ENCODE data around the gene TANGO2. TPM values are rescaled to one million over a fixed set of nuclear protein-coding genes. Genes with fewer than 3 reads are reported as not detected.

The TANGO2 gene
- total RNA-seq, 1 donor from 2014 or later = 44.2 TPM

DNA sequence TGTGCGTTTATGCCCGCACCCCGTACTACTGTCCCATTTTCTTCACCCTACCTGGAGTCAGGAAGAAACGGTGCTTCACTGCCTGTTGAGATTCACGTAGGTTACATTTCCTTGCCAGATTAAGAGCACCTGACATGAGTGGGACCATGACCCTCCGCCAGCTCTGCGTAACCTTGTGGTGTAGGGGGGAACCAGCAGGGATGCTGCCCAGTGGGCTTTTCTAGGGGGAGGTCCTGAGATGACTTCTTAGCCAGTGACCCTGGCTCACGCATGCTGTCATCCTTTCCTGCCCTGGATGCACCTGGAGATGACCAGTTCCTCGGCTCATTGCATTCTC lies 3.3 kb upstream of the TANGO2 start:
- Histone ChIP-seq H3K4me3 (ENCODE audit: low read depth, low read length) (no peak overlapping the region), H3K36me3 (ENCODE audit: control insufficient read depth, insufficient read depth, low read length) (no peaks in the 10 kb centered on the region), H3K27me3 (ENCODE audit: control insufficient read depth, insufficient read depth, low read length) (peaks cover 11% of the 10 kb centered on the region)
- TF ChIP-seq, protein P1, sequence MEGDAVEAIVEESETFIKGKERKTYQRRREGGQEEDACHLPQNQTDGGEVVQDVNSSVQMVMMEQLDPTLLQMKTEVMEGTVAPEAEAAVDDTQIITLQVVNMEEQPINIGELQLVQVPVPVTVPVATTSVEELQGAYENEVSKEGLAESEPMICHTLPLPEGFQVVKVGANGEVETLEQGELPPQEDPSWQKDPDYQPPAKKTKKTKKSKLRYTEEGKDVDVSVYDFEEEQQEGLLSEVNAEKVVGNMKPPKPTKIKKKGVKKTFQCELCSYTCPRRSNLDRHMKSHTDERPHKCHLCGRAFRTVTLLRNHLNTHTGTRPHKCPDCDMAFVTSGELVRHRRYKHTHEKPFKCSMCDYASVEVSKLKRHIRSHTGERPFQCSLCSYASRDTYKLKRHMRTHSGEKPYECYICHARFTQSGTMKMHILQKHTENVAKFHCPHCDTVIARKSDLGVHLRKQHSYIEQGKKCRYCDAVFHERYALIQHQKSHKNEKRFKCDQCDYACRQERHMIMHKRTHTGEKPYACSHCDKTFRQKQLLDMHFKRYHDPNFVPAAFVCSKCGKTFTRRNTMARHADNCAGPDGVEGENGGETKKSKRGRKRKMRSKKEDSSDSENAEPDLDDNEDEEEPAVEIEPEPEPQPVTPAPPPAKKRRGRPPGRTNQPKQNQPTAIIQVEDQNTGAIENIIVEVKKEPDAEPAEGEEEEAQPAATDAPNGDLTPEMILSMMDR (IDR thresholded peaks at IDR 0.05; ENCODE audit: insufficient read depth, low read length, severe bottlenecking) = no peak
- FAIRE-seq (no peak), DNase-seq (ENCODE audit: low read depth) (no peak)

DNA sequence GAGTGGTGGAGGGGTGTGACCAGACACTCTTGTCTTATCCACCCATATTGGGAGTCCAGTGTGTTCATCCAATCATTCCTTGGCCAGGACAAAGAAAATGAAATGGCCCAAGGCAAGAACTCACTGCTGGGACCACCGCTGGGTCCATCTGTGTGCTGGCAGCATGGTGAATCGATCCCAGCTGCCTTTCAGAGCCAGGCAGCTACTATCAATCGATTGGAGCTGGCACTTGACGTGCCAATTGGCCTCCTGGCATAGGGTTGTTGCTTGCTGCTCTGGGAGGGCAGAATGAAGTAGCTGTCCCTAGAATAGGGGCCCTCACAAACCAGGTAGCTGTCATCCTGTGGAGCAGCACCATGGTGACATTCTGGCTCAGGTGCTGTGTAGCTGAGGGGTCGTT lies 2.9 kb upstream of the TANGO2 start:
- TF ChIP-seq, protein P1 (IDR thresholded peaks at IDR 0.05; ENCODE audit: insufficient read depth, low read length, severe bottlenecking) = no peak
- Histone ChIP-seq H3K36me3 (ENCODE audit: control insufficient read depth, insufficient read depth, low read length) (no peaks in the 10 kb centered on the region), H3K27me3 (ENCODE audit: control insufficient read depth, insufficient read depth, low read length) (peaks cover 11% of the 10 kb centered on the region), H3K4me3 (ENCODE audit: low read depth, low read length) (no peak overlapping the region)
- FAIRE-seq = no peak
- no peak for DNase-seq (ENCODE audit: low read depth)

DNA sequence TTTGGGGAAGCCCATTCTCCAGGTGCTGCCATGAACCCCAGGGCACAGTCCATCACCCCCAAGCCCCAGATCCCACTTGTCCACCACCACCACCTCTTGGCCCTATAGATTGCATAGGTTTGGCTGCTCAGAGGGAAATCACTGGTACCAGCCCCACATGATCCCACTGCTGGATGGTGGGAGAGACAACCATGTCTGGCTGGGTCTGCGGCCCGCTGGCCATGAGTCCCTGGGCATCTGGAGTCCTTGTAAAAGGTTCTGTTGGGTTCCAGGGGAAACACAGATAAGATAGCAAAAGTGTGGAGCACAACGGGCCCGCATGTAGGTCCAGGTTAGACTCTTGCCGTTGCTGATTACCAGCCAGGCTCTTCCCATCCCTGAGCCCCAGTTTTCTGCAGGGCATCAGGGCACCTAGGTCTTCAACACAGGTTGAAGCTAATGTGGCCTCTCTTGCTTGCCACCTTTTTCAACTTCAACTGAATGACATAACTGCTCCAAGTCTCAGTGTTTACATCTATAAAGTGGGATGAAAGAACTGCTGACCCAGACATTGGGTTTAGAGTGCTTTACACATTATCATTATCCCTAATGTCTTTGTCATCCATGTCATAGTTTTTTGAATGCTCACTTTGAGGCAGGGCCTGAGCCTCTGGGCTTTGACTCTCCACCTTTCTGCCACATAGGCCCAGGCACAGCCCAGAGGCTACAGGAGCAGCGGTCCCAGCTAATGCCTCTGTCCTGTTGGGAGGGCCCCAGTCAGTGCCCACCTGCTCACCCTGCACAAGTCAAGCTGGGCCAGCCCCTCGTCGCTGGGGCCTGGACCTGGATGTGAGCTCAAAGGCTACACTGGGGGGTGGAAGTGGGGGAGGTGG lies 1.0 kb upstream of the TANGO2 start:
- TF ChIP-seq, protein P1 (IDR thresholded peaks at IDR 0.05; ENCODE audit: insufficient read depth, low read length, severe bottlenecking) = no peak
- no peak for FAIRE-seq
- Histone ChIP-seq H3K36me3 (ENCODE audit: control insufficient read depth, insufficient read depth, low read length) (no peaks in the 10 kb centered on the region), H3K27me3 (ENCODE audit: control insufficient read depth, insufficient read depth, low read length) (peaks cover 11% of the 10 kb centered on the region), H3K4me3 (ENCODE audit: low read depth, low read length) (peak overlapping the region; percentile 53)
- DNase-seq (ENCODE audit: low read depth) = no peak

DNA sequence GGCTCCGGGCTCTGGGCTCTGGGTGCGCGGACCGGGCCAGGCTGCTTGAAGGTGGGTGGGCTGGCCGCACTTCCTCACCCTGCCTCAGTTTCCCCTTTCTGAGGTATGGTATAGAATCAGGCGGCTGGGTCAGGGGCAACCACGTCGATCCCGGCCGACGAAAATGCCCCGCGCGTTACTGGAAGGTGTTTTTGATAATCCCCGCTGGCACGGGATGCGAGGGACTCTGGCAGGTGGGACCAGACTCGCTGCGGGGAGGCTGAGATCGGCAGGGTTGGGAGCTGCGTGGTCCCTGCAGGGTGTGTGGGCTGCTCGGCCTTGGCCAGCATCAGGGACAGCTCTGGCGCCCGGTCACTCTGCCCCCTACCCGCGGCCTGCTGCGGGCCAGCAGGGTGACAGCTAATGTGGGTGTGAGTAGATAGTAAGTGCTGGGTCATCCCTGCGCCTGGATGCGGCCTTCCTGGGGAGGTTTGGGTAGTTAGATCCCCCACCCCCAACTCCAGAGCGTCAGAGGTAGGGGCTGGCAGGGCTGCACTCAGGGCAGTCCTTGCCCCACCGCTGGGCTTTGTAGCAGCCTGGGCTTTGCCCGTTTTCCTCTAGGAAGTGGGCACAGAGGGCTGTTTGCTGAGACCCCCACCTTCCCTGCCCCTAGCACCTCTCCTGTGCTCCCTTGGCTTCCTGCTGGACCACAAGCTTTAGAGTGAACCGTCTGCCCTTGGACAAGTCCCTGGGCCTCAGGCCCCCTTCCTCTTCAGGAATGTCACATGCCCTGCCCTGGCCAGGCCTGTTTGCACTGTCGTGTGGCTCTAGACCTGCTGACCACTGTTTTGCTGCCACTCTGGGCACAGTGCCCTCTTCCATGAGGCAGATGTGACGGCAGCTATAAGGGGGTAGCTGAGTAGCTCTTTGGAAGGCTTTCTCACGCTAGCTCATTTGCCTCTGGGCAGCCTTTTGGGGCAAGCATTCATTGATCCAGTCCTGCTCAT lies 579 bp downstream of the TANGO2 start:
- DNase-seq (ENCODE audit: low read depth) = no peak
- Histone ChIP-seq H3K27me3 (ENCODE audit: control insufficient read depth, insufficient read depth, low read length) (peaks cover 11% of the 10 kb centered on the region), H3K4me3 (ENCODE audit: low read depth, low read length) (peak overlapping the region; percentile 96), H3K36me3 (ENCODE audit: control insufficient read depth, insufficient read depth, low read length) (no peaks in the 10 kb centered on the region)
- TF ChIP-seq, protein P1 (IDR thresholded peaks at IDR 0.05; ENCODE audit: insufficient read depth, low read length, severe bottlenecking) = no peak
- FAIRE-seq = no peak

DNA sequence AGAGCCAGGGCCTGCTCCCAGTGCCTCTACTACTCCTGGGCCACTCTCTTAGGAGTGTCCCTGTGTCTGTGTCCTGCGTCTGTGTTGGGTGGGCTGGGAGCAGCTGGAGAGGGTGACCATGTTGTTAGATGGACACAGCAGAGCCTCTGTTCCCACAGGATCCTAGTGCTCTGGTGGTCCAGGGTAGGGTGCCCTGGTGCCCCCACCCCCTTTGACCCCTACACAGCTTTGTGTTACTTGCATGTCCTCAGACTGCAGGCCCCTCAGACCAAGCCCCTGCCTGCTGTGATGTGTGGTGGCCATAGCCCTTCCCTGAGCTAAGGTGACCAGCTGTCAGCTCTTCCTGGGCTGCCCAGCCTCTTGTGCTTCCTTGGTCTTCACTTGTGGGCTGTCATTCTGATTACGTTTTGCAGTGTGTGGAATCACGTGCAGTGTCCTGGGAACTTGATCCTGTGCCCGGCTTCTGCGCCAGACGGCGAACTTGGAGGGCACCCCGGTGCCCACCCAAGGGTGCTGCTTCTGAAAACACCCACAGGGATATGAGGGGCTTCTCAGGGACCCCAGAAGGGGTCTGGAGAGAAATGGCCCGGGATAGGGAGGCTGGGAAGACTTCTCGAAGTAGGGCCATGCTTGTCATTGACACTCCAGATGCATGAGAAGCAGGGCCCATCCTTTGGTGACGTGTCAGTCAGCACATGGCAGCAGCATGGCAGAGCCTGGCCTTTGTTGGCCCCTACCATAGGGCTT lies 1.5 kb downstream of the TANGO2 start:
- no peak overlapping the region for H3K4me3 ChIP-seq (ENCODE audit: low read depth, low read length)

More for the DNA sequence above, 1.5 kb downstream of the TANGO2 start:
- FAIRE-seq = no peak
- TF ChIP-seq, protein P1 (IDR thresholded peaks at IDR 0.05; ENCODE audit: insufficient read depth, low read length, severe bottlenecking) = no peak
- H3K27me3 ChIP-seq (ENCODE audit: control insufficient read depth, insufficient read depth, low read length) = peaks cover 10% of the 10 kb centered on the region
- no peaks in the 10 kb centered on the region for H3K36me3 ChIP-seq (ENCODE audit: control insufficient read depth, insufficient read depth, low read length)
- no peak for DNase-seq (ENCODE audit: low read depth)
